ENCODE data around the gene MXRA8.
A peak's percentile ranks its signal among the peaks of the same experiment; 100 is the strongest.

GRCh38 chr1:1374929-1375662, 16.7 kb upstream of the MXRA8 start, which contains the start of gene AURKAIP1:
- TF ChIP-seq POLR2A (IDR thresholded peaks at IDR 0.05) = peak in 1 of 2 donors; percentile 15
- TF ChIP-seq POLR2AphosphoS5 (IDR thresholded peaks at IDR 0.05) = peak in 2 of 3 donors; percentile 98 to 99
- TF ChIP-seq CTCF (IDR thresholded peaks at IDR 0.05) = peak in 1 of 2 donors; percentile 29
- no peak for TF ChIP-seq EP300 (IDR thresholded peaks at IDR 0.05)
